HPDE6-E6E7 (cell line): Measurements from ENCODE around the gene GRIP2.
A peak's percentile ranks its signal among the peaks of the same experiment; 100 is the strongest.

Source experiments
- DNase-seq: peaks from one replicate; pipeline ENCODE4 v3.0.0; 2011; ENCODE audit warnings: missing footprints; ENCODE audit errors: extremely low spot score

The GRIP2 gene

DNA sequence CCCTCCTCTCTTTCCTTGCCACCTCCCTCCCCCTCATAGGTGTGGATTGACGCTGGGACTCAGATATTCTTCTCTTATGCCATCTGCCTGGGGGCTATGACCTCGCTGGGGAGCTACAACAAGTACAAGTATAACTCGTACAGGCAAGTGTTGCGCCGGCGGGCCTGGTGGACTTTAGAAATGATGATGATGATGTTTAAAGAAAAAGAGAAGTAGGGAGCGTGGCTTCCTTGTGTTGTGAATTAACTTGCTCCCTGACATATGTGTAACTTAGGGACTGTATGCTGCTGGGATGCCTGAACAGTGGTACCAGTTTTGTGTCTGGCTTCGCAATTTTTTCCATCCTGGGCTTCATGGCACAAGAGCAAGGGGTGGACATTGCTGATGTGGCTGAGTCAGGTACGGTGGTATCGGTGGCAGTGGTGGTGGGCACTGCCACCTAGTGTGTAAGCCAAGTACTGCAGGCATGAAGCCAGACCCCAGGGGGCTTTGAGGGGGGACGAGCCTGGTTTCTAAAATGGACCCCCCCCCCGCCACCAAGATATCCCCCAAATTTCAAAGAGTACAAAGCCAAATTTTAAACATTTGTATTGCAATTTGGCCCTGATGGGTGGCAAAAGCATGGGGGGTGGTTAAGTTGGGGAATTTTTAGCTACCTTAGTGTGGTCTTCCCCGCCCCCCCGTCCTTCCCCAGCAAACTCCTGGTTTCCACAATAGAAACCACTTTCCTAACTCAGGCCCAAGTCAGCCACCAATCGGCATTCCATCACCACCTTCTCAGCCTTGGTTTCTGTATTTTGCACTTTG lies 72.1 kb downstream of the GRIP2 start:
- peak; percentile 21 for DNase-seq

DNA sequence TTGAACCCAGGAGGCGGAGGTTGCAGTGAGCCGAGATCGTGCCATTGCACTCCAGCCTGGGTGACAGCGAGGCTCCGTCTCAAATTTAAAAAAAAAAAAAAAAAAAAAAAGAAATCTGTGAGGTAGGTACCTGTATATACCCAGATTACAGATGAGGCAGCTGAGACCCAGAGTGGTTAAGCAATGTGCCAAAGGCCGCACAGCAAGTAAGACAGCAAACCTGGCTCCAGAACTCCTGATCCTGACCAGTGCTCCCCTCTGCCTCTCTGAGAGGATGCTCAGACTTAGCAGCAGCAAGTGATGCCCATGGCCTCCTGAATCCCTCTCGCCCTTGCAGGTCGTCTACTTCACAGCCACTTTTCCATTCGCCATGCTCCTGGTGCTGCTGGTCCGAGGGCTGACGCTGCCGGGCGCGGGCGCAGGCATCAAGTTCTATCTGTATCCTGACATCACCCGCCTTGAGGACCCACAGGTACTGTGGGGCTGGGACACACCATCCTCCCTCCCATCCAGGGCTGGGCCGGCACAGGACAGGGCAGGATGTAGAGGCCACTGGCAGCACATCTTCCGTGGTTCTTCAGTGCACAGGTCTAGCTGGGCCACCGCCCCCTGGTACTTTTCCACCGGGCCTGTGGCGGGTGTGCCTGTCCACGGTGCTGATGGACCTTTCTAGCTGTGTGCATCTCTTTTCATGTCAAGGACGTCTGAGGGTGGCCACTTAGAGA lies 73.8 kb downstream of the GRIP2 start:
- DNase-seq = no peak

DNA sequence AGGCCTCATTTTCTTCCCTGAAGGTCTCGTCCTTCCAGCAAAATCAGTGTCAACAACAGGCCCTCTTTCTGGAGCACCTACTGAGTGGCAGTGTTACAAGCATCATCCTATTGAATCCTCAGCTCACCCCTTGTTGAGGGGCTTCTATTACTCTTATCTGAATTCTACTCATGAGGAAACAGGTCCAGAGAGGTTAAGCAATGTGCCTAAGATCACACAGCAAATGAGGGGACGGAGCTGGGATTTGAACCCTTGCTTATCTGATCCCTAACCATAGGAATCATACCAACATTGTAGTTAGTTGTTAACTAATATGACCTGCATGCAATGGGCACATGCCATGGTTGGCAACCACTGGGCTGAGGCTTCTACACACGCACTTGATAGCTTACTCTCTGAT lies 74.7 kb downstream of the GRIP2 start:
- no peak for DNase-seq

DNA sequence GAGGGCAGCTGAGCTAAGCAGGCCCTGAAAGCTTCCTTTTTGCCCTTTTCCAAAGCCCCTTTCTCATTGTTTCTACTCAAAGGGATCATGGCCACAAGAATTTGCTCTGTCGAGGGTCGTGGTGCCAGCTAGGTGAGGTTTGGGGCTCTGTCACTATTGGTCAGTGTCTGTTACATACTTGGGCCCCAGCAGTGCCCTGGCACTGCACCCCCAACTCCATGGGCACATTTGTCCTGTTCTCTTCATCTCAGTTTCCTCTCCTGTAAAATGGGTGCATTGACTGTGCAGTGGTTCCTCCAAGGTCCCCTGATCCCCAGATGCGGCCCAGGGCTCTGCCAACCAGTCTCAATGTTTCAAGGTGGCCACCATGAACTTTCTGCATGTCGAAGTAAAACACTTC lies 75.6 kb downstream of the GRIP2 start:
- no peak for DNase-seq

DNA sequence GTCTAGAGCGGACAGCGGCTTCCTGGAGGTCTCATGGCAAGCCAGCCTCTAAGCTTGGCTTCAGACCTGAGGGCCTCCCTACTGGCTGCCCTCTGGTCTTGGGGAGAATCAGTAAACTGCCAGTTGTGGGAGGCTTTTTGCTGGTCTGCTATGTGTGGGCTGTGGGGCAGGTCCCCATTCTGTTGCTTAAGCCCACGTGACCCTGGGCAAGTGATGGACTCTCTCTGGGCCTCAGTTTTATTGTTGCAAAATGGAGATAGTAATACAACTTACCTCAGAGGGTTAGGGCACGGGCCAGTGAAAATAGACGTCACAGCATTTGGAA lies 76.0 kb downstream of the GRIP2 start:
- DNase-seq = no peak

DNA sequence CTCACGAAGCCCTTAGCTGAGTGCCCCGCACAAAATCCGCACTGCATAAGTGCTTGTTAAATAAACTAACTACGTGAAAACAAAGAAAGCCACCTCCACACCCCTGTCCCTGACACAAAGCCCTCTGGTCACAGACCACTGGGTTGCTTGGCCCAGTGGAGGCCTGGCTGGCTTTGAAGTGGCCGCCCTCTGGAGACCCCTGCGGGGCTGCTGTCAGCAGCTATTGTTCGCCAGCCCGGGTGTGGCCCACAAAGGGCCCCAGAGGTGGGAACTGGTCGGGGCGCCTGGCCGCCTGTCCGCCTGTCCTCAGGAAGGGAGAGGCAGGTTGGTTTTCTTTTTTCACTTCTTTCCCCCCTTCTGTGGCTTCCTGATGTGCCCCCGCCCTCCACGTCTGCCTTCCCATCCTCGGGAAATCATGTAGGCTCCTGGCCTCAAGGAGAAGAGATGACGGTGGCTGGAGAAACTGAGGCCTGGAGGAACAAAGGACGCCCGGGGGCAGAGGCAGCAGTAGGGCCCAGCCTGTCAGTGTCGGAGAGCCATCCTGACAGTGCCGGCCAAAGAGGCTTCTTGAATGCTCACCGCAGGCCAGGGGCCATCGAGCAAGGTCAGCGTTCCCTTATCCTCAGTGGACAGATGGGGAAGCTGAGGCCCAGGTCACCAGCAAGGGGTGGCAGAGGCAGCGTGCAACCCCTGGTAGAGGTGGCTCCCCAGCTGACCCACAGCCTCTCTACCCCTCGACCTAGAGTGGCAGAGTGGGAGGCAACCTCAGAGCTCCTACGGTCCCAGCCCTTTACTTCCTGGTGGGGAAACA lies 76.6 kb downstream of the GRIP2 start:
- no peak for DNase-seq

DNA sequence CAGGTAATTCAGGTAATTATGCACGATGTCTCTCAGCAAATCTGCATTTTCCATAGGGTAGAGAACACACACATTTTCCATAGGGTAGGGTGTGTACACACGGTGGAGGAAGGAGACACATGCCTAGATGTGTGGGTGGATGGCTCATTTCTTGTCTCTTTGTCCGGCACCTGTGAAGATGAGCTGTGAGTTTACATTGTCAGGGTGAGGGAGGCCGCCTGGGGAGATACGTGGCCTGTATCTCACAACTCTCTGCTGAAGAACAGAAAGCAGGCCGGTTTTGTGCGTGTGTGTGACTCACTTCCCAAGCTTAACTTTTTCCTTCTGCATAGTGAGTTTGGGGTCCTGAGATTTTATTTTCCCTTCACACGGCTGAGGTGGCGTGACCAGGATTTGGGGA lies 77.4 kb downstream of the GRIP2 start:
- DNase-seq = no peak

DNA sequence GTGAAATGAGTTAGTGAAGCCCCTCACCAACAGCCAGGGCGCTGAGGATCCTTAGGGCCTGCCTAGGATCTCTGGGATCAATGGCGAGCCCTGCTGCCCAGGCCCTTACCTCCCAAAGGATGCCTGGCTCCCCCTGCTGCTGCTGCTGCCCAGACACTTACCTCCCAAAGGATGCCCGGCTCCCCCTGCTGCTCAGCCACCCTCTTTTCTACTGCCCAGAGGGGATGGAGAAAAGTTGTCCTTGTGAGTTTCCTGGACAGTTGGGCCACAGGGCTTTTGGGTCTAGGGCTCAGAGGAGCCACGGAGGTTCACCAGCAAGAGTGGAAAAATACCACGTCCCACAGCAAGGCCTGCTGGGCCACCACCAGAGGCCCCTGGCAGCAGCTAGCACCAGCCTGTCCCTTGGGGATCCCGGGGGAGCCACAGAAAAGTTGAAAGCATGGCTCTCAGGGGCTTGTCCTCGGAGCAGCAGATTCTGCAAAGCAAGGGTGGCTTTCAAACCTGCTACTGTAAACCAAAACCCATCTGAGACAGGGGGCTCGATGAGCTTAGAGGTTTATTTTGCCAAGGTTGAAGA lies 78.3 kb downstream of the GRIP2 start:
- DNase-seq = peak; percentile 36

DNA sequence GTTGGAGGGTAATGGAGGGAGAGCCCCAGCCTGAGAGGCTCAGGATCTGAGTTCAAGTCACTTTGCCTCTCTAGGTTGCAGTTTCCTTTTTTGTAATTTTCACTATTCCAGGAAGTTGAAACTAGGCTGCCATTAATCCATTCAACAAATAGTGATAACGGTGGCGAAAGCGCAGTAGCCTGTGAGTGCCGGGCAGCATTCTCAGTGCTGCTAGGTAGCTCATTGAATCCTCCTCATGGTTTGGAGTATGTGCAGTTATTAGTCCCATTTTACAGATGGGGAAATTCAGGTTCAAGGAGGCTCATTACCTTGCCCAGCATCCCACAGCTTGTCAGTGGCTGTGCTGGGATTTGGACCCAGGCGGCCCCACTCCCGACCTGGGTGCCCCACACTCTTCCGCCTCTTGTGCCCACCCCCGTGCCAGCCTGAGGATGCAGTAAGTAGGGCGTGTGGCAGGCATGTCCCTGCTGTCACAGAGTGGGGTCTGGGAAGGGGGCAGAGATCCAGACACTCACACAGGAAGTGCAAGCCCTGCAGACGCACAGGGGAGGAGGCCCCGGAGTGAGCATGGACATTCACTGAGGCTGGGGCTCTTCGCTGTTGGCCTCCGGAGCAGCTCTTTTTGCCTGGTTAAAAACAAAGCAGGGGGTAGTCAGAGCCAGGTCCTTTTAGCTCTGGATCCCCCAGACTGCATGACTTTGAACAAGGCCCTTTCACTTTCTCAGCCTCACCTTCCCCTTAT lies 79.0 kb downstream of the GRIP2 start:
- no peak for DNase-seq

DNA sequence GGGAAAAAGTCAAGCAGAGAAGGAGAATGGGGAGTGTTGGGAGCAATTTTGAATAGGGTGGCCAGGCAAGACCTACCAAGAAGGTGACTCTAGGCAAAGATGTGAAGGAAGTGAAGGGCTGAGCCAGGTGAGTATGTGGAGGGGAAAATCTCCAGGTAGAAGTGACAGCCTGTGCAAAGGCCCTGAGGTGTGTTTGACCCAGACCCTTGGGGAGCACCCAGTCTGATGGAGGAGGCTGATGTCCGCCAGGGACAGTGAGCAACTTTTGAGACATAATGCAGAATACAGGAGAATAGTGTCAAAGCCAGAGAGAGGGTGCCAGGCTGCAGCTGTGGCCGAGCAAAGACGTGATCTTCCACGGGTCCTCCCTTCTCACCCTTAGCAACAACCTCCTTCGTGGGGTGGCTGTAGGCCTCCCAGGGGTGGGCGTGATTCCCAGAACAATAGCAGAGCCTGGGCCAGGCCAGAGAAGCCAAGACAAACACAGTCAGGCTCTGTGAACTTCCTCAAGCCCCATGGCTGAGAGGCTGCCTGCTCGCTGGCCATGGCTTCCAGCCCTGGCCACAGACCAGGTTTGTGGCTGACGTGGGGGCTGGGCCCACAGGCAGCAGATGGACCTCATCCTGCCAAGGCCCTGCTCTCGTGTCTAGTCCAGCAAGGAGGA lies 79.7 kb downstream of the GRIP2 start:
- no peak for DNase-seq

DNA sequence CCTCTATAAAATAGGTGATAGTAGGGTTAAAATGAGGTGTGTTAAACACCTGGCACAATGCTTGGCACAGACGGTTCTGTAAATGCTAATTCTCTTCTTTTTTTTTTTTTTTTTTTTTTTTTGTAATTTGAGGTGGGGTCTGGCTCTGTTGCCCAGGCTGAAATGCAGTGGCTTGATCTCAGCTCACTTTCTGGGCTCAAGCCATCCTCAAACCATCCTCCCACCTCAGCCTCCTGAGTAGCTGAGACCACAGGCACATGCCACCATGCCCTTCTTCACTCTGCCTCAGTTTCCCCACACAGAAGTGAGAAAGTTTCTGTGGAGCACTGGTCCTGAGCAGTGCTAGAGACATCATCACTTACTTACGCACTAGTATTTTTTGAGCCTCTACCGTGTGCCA lies 80.4 kb downstream of the GRIP2 start:
- no peak for DNase-seq

DNA sequence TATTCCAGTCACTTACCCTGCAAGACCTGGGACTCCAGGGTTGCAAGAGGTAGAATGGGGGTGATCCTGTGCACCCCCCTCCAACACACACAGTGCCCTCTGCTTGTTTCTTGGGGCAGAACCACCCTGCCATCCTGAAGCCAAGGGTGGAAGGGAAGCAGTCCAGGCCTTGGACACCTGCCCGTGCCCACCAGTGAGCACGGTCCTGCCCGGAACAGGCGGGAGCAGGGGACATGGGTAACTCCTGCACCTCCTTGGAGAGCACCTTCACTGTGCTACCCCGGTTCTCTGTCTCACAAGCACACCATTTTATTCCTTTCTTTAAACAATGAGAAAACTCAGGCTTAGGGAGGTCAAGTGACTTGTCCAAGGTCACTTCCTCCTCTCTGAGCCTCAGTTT lies 80.8 kb downstream of the GRIP2 start:
- no peak for DNase-seq

DNA sequence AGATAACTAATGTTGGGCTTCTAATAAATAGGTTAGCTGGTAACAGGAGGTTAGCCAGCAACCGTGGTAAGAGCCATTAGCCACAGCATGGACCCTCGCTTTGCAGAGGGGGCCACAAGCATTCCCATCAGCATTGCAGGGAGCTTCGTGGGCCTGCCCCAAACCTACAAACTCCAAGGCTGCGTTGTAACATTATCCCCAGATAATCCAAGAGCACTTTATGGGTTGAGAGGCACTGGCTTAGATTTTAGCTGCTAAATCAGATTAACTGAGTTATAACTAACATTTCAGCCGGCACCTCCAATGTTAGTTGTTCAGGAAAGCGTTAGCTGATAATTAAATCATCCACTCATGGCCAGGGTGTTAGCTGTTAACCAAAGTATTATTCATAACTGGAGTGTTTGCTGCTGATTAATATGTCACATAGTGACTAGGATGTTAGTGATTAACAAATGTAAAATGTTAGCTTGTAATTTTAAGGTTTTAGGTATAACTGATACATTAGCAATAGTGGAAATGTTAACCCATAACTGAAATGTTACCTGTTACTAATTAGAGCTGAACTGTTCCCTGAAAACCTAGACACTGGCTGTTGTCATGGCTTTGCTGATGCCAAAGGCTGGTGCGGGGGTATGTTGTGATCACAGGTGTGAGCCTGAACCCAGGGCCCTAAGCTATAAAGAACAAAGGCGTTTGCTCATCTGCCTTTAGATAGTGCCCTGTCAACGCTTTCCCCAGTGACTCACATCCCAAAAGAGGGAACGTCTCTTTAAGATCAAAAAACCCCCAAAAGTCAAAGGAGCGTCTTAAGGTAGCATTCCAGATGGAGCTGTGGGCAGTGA lies 81.5 kb downstream of the GRIP2 start:
- no peak for DNase-seq

DNA sequence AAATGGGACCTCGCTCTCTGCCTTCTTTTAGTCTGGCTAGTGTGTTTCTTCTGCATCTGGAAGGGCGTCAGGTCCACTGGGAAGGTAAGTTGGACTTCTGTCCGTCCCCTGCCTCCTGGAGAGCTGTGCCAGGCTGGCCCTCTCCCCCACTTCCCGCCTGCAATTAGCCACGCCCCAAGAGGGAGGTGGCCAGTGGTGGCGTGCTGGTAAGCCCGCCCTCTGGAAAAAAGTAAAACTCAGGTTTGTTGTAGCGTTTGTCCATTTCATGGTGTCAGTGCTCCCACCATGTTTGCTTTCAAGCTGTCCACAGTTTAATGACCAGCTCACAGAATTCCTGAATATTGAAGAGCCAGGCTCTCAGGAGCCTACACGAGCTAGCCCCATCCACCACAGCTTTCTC lies 82.1 kb downstream of the GRIP2 start:
- DNase-seq = no peak

DNA sequence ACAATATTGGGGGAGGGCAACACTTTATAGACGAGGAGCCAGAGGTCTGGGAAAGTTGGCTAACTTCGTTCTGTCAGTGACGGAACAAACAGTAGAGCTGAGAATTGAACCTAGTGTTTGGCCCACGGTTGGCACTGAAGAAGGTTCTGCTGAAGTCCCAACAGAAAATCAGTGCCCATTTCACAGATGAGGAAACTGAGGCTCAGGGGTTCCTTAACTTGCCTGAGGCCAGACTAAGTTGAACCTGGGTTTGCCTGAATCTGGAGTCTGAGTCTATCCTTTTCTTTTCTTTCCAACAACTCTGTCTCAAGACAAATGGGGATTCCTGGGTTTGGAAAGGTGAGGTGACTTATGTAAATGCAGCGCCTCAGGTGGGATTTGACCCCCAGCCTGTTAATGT lies 82.7 kb downstream of the GRIP2 start:
- DNase-seq = no peak

DNA sequence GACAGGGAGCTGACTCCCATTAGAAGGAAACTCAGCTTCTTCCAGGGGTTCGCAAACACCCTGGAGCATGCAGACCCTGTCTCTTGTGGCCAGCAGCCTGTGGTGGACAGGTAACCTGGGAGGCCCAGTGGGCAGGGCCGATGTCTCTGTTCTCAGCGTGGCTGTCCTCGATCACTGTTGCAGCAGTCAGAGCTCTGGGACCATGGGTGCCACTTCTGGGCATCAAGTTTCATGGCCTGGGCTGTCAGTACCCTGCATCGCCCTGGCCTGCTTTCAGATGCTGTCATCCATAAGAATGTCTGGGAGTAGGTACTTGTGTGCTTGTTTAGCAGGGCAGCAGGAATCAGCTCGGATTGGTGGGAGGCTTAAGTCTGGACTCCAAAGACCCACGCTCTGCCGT lies 83.3 kb downstream of the GRIP2 start:
- DNase-seq = no peak

DNA sequence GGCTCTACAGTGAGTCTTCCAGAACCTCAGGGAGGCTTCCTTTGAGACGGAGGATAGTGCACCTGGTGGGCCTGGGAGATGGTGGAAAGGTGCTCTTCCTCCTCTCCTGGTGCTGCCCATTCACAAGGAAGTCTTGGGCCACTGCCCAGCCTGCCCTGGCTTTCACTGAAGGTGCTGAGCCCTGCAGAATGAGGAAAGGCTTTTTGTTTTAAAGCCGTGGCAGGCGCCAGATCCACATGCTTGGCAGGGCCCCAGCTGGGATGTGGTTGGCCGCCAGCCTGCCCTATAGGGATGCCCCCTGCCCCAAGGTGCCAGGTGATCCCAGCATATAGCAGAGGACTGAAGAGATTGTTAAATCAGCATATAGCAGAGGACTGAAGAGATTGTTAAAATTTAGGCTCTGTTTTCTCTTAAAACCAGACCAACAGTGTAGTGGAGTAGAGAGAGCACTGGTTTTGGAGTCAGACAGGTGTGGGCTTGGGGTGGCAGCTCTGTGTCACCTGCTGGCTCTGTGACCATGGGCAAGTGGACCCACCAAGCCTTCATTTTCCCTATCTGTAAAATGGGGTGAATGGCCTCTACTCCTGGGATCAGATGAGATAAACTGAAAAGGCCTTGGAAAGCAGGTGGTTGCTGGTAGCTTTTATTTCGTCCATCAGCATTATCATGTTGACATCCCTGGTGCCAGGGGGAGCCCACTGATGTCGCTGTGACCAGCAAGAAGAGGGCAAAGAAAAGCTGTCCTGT lies 84.4 kb downstream of the GRIP2 start:
- DNase-seq = no peak

DNA sequence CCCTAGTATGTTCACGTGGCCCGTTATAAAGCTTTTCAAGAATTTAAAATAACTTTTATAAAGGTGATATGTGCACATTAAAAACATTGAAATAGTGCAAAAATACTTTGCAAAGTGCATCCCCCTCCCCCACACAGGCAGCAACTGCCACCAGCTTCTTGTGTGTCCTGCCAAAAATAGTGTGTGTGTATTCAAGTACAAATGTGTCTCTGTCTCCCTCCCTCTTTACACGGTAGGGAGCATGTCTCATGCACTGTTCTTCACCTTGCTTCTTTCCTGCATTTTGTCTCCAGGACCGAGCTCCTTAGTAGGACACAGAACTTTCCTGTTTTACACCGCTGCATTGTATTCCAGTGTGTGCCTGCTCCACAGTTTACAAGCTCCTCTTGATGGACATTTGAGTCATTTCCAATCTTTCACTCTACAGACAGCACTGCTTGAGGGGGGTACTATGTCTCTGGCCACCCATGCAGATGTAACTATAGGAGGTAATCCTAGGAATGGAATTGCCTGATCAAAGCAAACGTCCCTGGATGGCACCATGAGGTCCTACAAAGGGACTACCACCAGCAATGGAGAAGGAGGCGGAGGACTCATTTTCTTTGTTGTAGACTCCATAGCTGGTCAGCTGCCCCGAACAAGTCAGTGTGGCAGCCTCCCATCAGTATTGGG lies 85.4 kb downstream of the GRIP2 start:
- DNase-seq = no peak
